RCC 7860 (cell line): ENCODE results near the gene RASGRP3.

Source experiments
- DNase-seq: peaks from one replicate; pipeline ENCODE4 v3.0.0-alpha.2; 2015; ENCODE audit warnings: low spot score
- FAIRE-seq: peaks from 2 replicates; lab custom pipeline; 2012; peaks lifted over from hg19 to GRCh38; lab: Jason Lieb, UNC

RASGRP3 gene

DNA sequence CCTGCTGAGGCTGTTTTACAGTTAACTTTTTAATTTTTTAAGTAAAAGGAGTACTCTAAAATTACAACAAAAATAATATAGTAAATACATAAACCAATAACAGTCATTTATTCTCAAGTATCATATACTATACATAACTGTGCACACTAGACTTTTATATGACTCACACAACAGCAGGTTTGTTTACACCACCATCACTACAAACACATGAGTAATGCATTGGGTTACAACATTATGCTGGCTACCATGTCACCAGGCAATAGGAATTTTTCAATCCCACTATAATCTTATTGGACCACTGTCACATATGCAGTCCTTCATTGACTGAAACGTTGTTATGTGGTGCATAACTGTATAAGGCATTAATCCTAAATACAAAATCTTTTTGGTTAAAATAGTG lies 42.5 kb downstream of the RASGRP3 start:
- no peak for FAIRE-seq
- DNase-seq = no peak

DNA sequence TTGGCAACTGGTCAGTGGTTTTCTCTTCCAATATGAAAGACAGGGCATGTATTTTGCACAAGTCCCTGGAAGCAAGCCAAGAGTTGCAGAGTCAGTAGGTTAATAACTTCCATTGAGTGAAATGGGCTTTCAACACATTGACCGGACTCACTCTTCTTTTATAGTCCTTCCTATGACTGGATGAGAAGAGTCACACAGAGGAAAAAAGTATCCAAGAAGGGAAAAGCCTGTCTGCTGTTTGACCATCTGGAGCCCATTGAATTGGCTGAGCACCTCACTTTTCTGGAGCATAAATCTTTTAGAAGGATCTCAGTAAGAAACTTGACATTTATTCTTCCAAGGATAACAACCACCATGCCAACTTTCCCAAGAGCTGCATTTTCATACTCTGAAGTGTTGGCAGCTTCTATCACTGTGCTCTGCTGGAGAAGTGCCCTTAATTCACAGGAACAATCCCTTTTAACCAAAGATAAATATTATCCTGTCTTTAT lies 45.4 kb downstream of the RASGRP3 start:
- no peak for DNase-seq
- FAIRE-seq = no peak

DNA sequence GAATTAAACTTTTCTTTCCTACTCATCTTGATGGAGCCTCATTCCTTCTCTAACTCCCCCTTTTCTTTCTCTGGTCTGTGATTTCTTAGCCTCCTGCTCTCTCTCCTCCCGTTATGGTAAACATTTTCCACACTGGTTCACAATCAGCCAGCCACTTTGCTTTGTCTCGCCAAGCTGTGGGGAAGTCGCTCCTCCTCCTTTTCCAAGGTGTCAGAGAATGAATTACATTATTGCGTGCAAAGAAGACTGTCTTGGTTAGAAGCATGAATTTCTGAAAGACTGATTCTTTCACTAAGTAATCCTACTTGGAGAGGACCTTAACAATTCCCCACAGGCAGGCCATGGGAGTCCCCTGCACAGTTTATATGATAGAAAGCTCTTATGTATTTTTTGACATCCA lies 46.1 kb downstream of the RASGRP3 start:
- no peak for DNase-seq
- FAIRE-seq = no peak

DNA sequence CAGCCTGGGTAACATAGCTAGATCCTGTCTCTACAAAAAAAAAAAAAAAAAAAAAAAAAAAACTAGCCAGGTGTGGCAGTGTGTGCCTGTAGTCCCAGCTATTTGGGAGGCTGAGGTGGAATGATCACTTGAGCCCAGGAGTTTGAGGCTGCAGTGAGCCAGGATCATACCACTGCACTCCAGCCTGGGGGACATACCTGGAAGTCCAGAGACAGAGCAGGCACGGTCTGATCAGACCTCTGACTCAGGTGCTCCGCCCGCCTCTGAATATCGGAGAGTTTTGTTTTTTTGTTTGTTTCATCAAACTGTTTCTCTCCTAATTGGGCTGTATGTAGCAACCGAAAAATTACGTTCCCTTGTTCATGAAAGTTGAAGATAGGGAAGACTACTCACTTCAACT lies 49.2 kb downstream of the RASGRP3 start:
- no peak for DNase-seq
- FAIRE-seq = no peak

DNA sequence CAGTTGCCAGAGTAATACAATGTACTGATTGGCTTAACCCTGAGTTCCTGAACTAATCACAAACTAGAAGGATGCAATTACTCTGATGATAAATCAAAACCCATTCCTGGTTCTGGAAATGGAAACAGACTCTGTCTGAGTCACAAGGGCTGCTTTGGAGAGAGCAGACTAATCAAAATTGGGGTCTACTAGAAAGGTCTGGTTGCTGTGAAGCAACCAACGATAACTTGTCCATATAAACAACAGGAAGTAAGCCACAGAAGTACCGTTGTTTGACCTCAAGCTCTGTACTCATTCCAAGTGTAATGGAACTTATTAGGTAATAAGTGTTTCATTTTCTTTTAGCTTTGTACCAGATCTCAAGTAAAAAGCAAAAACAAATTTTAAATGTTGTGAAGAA lies 49.7 kb downstream of the RASGRP3 start:
- DNase-seq (no peak), FAIRE-seq (no peak)

DNA sequence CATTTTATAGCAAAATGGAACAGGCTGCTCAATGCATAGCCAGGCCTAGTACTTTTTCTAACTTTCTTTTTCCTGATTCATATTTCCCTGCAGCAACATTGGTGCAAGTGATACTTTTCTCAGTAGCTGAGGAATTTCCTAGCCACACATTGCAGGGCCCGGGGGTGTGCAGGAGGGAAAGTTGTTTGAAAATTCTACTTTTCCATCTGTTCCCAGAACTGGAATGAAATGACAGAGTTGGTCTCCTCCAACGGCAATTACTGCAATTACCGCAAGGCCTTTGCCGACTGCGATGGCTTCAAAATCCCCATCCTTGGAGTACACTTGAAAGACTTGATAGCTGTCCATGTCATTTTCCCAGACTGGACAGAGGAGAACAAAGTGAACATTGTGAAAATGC lies 50.5 kb downstream of the RASGRP3 start:
- FAIRE-seq (no peak), DNase-seq (no peak)

DNA sequence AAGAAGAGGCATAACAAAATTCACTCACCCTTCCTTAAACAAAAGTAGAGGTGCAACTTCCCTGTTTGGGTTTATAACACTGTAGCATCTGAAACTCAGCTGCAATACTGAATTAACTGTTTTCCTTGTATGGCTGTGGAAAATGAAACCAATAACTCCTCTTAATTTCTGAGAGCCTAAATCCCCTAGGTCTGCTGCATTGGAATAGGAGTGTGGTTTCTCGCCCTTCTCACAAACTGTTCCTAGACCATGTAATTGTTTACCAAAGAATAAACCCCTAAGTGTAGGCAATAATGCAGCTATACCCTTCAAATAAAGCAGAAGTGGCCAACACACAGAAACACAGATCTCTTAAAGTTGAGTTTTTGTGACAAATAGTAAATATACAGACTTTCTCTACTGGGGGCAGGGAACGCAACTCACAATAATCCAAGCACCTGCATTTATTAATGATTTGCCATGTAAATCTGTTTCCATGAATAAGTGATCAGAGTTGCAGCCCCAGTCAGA lies 52.0 kb downstream of the RASGRP3 start:
- FAIRE-seq (no peak), DNase-seq (no peak)

DNA sequence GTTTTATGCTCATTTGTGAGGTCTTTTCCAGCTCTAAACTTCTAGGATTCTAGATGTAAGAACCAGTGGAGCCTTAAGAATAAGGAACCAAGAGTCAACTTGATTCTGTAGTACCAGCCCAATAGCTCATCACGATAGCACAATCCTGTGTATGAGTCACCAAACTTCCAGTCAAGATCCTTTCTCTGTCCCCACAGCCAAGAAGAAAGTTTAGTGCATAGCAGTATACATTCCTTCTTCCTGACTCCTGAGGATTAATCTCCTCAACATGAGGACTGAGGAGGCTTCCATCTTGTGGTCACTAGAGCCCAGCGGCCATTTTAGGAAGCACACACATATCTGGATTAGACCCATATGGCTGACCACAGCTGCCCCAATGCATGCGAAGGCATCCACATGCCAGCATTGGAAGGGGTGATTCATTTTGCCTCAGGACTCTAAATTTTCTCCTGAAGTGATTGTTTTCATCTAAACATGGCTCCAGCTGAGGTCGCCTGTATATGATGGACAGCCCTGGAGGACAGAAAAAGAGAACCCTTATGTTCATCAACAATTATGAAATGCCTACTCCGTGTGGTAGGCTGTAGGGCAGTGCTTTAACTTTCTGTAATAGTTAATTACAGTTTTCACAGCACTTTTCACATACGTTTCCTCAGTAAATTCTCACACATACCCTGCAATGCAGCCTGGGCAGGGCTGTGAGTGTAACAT lies 53.5 kb downstream of the RASGRP3 start:
- DNase-seq = peak; percentile 72
- no peak for FAIRE-seq

DNA sequence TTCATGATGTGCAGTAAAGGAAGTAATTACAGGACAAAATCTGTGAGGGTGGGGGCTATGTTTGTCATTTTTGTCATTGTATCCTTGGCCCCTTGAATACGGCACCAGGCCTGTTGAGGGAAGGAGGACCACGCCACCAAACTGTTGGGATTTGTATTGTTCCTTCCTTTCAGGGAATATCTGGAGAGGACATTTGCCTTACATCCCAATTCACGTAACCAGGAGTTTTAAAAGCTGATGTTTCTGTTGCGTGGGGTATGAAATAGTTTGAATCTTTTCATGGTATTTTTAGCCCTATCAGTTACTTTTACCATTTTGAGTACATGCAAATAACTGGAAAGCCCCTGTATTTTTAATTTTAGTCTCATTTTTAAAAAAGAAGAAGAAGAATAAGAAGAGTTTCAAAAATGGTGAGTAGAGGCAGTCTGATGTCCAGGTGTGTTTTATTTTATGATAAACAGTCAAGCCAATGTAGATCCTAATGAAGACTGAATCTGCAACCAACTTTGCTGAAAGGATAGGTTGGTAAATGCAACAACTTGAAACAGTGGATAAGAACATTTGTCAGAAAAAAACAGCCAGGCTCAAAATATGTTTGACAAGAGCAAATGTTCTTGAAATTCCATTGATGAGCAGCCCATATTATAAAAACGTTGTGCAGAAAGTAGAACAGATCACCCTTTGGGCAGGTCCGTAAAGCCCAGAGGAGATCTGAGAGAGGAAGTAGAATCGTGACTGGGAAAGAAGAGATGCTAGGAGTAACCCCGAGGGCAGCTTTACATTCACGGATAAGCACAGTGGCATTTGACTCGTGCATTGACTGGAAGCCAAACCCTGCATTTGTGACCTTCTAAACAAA lies 54.5 kb downstream of the RASGRP3 start:
- no peak for FAIRE-seq

DNA sequence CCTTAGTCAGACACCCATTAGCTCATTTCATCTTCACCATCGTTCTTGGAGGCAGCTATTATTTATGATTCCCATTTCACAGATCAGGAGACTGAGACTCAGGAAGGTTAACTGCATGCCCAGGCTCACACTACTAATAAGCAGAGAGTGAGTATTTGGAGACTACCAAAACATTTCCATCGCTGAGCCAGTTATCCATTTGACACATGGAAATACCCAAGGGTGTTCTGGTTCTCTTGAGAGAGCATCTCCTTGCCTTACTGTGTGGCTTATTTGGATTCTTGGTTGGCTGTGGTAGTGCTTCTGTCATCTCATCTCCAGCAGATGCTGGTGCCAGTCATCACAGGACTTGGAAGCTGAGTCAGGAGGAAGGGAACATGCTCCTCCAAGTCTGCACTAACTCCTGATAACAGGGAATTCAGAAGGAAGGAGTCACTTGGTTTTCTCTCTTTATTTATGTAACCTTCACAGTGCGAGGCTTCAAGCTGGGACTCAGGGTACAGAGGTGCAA lies 55.2 kb downstream of the RASGRP3 start:
- DNase-seq (no peak), FAIRE-seq (no peak)

More for the DNA sequence above, 54.5 kb downstream of the RASGRP3 start:
- no peak for DNase-seq

DNA sequence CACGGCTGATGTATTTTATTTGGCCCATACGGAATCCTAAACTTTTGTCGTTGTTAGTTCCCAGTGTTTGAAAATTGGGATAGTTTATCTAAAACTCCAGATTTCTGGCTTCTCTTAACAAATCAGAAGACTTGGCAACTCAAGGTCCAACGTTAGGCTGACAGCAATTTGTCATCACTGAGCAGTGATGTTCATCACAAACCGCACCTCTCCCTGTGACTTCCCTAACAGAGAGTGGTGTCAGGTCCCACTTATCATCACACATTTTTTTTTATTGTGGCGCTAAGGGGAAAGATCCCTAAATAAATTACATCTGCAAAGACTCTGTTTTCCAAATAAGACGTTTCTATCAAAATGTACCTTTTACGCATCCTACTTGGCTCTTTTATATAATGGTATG lies 55.7 kb downstream of the RASGRP3 start:
- DNase-seq (no peak), FAIRE-seq (no peak)

DNA sequence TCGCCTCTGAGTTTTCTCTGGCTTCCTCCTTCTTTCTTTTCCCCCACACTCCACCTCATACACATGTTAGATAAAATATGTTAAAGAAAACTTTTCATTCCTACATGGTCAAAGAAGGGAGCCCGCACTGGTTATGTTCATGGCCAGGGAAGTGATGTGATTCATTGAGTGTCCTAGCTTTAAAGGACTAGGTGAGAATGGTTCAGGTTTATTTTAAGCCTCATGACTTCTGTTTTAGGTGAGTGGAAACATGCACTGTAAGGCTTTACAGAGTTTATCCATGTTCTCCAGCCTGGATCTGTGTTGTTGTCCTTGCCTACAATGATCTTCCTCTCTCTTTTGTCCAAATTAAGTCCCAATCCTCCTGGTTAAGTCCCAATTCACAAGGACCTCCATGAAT lies 56.5 kb downstream of the RASGRP3 start:
- DNase-seq (no peak), FAIRE-seq (no peak)

DNA sequence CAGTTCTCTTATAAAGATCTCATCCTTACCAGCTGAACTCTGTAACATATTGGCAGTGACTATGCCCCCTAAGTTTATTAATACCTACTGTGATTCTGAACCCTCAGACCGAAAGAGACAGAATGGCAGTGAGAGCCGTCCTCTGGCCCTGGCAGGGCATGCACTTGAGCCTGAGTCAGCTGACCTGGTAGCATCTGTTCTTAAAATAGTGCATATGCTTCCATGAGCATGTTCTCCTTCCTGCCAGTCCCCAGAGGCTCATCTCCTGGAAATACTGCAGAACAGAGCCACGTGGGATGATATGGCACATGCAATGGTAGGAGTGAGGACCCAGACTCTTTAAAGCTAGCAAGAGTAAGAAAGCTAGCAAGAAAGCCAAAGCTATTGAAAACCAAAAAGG lies 59.0 kb downstream of the RASGRP3 start:
- FAIRE-seq (no peak), DNase-seq (no peak)

DNA sequence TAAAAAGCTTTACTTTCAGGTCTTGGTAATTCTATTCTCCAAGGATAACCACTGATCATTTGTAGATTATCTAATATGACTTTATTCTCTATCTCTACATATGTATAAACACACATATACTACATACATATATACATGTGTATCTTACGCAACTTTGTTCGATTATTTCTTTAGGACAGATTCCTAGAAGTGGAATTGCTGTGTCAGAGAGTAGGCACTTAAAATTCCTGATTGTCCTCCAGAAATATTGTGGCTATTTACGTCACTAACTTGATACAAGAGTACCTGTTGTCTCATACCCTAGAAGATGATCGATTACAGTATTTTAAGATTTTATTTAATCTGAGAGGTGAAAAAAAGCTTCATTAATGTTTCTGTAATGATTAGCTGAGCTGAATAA lies 64.8 kb downstream of the RASGRP3 start:
- DNase-seq (no peak), FAIRE-seq (no peak)

DNA sequence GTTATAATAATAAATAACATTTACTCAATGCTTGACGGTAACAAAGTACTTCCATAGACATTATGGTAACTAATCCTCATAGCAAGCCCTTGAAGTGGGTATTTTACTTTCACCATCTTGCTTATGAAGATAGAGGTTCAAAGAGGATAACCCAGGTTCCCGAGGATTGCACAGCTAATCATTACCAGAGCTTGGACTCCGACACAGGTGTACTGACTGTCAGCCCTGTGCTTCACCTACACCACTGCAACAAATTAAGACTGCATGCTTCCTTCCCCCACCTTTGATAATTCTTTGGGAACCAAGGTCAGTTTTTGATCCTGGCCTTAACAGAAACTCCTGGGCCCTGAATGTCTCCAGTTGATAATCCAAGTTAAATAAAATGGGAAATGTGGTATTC lies 73.8 kb downstream of the RASGRP3 start:
- DNase-seq (no peak), FAIRE-seq (no peak)

DNA sequence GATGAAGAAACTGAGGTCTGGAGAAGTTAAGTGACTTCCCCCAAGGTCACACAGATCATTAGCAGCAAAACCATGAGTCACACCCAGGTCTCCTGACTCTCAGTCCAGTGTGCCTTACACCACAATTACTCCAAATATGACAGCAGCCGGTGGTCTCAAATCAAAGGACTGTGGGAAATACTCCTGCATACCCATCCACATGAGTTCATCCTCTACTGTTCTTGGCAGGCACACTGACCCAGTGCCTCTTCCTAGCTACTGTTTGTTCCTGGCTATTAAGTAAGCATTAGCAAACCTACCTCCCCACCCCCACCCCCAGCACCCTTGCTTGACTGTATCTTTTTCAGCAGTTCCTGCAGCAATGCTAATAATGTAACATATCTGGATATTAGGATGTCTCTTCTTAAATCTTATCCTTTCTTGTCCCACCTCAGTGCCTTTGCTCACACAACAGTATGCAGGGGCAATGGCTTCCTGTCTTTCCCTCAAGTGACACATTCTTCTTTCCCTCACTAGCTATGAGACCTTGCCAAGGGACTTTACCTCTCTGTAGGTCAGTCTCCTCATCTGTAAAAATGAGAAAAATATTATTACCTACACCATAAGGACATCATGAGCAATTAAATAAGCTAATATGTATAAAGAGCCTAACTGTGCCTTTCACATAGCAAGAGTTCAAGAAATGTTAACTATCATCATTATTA lies 76.5 kb downstream of the RASGRP3 start:
- DNase-seq = peak; percentile 32

DNA sequence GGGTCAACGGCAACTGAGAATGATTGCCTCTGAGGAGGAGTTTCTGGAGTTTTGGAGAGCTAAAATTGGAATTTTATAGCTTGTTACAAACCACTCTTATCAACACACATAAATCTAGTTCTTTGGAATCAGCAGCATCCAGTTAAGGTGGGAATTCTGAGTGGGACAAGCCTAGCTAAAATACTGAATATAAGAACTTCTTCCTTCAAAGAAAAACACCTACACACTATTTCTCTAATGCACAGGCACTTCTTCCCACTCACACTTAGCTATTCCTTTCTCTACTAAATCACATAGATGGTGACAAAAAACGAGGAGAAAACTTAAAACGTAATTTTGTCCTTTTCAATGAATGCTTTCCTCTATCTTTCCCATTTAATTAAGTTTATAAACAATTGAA lies 79.2 kb downstream of the RASGRP3 start:
- DNase-seq = no peak

More for the DNA sequence above, 76.5 kb downstream of the RASGRP3 start:
- no peak for FAIRE-seq

DNA sequence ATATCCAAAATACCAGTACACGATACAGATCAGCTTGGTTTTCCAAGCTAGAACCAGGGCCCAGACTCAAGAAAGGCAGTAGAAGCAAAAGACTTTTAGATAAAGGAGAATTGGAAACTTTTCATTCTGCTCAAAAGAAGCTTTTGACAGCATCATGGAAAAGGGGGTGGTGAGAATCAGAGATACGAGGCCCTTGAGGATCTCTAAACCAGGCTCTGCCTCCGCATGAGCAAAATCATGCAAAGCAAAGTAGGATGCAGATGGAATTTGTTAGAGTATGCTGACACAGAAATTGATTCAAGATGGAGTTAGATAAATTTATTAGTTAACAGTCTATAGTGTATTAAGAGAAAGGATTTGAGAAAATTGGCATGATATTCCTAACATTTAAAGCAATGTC lies 82.9 kb downstream of the RASGRP3 start:
- FAIRE-seq = no peak

More for the DNA sequence above, 79.2 kb downstream of the RASGRP3 start:
- FAIRE-seq = no peak

DNA sequence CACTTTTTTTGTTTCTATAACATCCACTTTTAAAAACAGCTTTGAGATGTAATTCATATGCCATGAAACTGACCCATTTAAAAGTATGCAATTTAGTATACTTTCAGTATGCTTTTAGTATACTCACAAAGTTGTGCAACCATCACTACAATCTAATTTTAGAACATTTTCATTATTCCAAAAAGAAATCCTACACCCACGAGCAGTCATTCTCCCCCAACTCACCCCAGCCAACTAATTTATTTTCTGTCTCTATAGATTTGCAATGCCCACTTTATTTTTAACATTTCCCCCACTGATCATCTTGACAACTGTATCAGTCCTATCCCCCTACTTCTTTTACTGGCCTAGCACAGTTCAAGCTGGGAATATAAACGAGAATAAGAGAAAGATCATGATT lies 83.6 kb downstream of the RASGRP3 start:
- DNase-seq = no peak
- FAIRE-seq = no peak

More for the DNA sequence above, 82.9 kb downstream of the RASGRP3 start:
- DNase-seq = no peak

DNA sequence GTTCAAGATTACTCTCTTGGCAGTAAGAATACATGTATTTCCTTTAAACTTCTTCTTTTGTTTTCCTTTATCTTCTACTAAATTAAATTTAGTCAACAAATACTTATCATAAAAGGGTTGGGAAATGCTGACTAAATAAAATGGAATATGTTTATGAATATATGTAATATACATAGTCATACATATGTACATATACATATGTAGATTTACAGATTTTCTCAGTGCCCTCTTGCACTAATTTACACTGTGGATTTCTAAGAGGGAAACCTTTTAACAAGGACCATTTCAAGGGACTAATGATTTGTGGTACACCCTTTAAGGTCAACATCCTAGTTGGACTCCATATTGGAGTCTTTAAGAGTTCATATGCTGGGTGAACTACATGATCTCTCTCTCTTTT lies 85.4 kb downstream of the RASGRP3 start:
- DNase-seq = no peak
- FAIRE-seq = no peak

DNA sequence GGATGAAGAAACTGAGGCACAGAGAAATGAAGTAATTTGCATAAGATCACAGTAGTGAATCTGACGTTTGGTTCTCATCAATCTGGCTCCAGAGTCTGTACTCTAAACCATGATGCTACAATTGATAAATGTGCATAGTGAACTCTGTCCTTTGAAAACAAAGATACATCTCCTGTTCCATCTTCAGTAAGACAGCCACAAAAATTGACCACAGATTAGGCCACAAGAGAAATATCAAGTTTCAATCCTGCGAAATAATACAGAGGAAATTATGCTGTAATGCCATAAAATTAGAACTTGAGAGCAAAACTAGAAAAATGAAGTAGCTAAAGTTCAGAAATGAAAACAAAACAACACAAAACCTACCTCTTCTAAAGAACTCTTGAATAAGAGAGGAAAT lies 94.2 kb downstream of the RASGRP3 start:
- no peak for DNase-seq
- no peak for FAIRE-seq
